ENCODE results near the gene MAP3K20.
"Not testable (repeated sequence)": the region's sequence is repeated elsewhere in the genome, so short reads cannot be mapped to it uniquely, and the experiment has no call there.

The MAP3K20 gene

GRCh38 chr2:173086518-173087213 is 11.0 kb downstream of the MAP3K20 start:
- in situ Hi-C loops (cut with MboI; ENCODE audit: low sequenced_read_pairs): no loop called here

- in situ Hi-C loops (cut with MboI; ENCODE audit: low sequenced_read_pairs): no loop called here
Observed at GRCh38 chr2:173087214-173087581, 11.6 kb downstream of the MAP3K20 start.

GRCh38 chr2:173087793-173088496 is 12.3 kb downstream of the MAP3K20 start:
- in situ Hi-C loops (cut with MboI; ENCODE audit: low sequenced_read_pairs): no loop called here

GRCh38 chr2:173090276-173090877 is 14.7 kb downstream of the MAP3K20 start:
- in situ Hi-C loops (cut with MboI; ENCODE audit: low sequenced_read_pairs): no loop called here

GRCh38 chr2:173090973-173091660 is 15.5 kb downstream of the MAP3K20 start:
- in situ Hi-C loops (cut with MboI; ENCODE audit: low sequenced_read_pairs): no loop called here

DNA sequence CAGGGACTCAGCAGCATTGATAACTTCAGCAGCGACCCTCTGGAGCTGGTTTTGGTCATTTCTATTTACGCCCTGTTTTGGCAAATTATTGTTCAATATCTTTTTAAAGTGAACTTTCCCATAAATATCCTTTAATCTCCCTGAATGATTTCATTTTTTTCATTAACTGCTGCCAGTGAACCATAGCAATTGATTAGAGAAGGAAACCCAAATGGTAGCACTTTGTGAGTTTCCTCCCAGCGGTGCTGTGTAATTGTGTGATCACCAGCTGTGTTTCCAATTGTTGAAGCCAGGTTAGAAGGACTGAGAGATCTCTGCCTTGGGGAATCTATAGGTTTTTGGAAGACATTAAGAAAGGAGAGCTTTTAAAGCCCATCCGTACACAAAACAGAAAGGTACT is 16.3 kb downstream of the MAP3K20 start:
- in situ Hi-C loops (cut with MboI; ENCODE audit: low sequenced_read_pairs): no loop called here

- in situ Hi-C loops (cut with MboI; ENCODE audit: low sequenced_read_pairs): no loop called here
Observed at GRCh38 chr2:173092844-173093402, 17.3 kb downstream of the MAP3K20 start.

GRCh38 chr2:173093617-173094016 is 18.0 kb downstream of the MAP3K20 start:
- in situ Hi-C loops (cut with MboI; ENCODE audit: low sequenced_read_pairs): not testable (repeated sequence)

DNA sequence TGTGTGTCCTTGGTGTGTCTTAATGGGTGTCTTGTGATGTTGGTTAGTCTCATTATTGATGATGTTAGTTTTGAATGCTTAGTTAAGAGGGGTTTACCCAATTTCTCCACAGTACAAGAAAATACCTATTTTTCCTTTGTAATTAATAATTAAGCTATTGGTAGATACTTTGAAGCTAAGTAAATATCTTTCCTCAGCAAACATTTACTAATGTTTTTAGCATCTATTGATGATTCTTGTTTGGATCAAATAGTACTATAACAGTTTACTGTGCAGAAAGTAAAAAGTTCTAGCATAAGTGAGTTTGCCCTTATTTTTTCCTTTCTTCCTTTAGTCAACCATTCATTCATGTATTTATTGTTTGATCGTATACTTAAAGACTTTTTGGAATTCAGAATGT is 19.1 kb downstream of the MAP3K20 start:
- in situ Hi-C loops (cut with MboI; ENCODE audit: low sequenced_read_pairs): no loop called here

GRCh38 chr2:173095356-173095755 is 19.7 kb downstream of the MAP3K20 start:
- in situ Hi-C loops (cut with MboI; ENCODE audit: low sequenced_read_pairs): no loop called here

GRCh38 chr2:173099271-173099670 is 23.6 kb downstream of the MAP3K20 start:
- in situ Hi-C loops (cut with MboI; ENCODE audit: low sequenced_read_pairs): no loop called here

DNA sequence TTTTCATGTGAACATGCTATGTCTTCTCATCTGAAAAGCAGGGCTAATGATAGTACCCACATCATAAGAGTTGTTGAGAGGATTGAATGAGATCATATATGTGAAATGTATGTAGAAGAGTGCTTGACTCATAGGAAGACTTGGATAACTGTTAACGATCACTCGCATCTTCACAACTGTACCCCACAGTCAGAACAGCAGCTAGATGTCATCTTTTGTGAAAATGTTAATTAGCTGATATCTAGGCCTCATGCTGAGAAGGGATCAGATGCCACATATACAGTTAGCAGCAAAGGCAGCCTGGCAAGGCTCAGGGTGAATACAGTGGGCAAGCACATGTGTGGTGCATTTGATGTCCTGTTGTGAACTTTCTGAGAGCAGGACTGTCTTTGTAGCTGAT is 24.2 kb downstream of the MAP3K20 start:
- in situ Hi-C loops (cut with MboI; ENCODE audit: low sequenced_read_pairs): no loop called here

- in situ Hi-C loops (cut with MboI; ENCODE audit: low sequenced_read_pairs): no loop called here
Observed at GRCh38 chr2:173101687-173102086, 26.0 kb downstream of the MAP3K20 start.

GRCh38 chr2:173104156-173104555 is 28.5 kb downstream of the MAP3K20 start:
- in situ Hi-C loops (cut with MboI; ENCODE audit: low sequenced_read_pairs): no loop called here

- in situ Hi-C loops (cut with MboI; ENCODE audit: low sequenced_read_pairs): no loop called here
Observed at GRCh38 chr2:173106959-173107628, 31.4 kb downstream of the MAP3K20 start.

DNA sequence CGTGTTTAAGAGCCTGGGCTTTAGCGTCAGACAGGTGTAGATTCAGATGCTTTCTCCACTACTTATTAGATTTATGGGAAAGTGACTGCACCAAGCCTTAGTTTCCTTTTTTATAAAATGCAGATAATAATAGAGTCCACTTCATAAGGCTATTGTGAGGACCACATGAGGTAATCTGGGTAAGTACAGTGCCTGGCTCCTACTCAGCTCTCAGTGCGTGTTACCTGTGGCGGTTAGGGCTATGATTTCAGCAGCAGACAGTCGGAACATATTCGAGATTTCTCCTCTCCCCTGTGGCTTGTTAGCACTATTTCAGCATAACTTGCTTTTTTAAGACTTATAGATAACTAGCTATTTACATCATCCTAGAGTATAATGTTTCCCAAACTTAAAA is 32.0 kb downstream of the MAP3K20 start:
- in situ Hi-C loops (cut with MboI; ENCODE audit: low sequenced_read_pairs): no loop called here

DNA sequence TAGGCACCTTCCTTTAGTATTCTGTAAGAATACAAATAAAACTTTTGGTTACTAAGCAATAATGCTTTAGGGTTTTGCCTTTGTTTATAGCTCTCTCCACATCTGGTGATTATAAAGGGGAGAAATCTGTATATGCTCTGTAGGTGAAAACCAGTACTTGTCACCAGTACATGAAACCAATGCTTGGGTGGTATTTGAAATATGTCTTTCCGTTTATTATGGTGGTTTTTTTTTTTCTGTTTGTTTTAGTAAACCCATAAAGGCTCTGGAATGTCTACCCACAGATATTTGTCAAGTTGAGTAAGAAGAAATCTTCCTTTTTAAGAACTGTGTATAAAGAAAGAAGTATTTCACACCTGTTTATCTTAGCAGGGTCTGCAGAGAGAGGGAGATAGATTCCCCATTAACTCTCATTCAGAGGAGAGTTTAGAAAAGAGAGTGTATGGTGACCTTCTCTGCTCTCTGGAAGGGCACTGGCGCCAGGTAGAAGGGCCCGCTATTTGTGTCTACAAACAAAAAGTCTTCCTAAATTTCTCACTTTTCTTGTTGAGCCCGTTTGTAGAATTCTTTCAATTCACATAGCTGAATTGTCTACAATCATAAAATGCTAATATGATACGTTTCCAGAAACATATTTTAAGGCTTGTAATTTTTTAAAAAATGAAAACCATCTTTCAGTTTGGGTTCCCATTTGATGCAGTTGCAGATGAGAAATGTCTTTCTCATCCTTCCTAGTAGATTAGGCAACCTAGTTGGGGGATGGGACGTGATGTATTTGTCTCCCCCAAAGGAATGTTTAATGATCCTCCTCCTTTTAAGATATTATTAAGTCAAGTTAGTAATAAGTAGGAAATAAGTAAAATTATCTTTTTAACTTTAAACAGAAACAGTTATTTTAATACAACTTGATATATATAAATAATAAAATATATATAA is 33.9 kb downstream of the MAP3K20 start:
- in situ Hi-C loops (cut with MboI; ENCODE audit: low sequenced_read_pairs): no loop called here

DNA sequence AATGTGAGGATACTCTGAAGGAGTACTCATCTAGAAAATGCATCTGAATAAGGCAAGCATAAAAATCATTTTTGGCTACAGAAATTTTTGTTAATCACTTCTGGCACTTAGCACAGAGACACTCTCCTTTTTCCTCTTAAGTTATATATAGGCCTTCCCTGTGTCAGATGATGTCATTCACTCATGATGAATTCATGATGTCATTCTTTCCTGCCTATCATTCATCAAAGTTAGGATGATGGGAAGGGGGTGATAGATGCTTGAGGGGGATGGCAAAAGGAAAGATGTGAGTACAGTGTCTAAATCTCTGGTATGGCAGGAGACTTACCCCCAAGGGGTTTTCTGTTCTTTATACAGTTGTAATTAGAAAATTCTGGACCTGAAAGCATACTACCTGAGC is 42.0 kb downstream of the MAP3K20 start:
- in situ Hi-C loops (cut with MboI; ENCODE audit: low sequenced_read_pairs): no loop called here

- in situ Hi-C loops (cut with MboI; ENCODE audit: low sequenced_read_pairs): no loop called here
Observed at GRCh38 chr2:173118395-173118794, 42.7 kb downstream of the MAP3K20 start.
